SK-N-SH treated with all-trans-retinoic acid at 6 μM for 48 hours (cell line): ENCODE data around the gene SURF6.

Source experiments
- ATAC-seq: fragments of 200-7000 bp; cut with Tn5 transposase; 3 replicates; pipeline ENCODE4 v1.9.1; 2020; ENCODE audit warnings: mild to moderate bottlenecking, moderate library complexity
- BACH2 ChIP-seq: fragments of 250-450 bp; sonication (Bioruptor Pico); IDR thresholded peaks from 2 replicates; pipeline ENCODE4 v1.9.0; 2021; ENCODE audit warnings: mild to moderate bottlenecking, borderline replicate concordance
- CSDC2 ChIP-seq: fragments of 250-450 bp; sonication (Bioruptor Pico); IDR thresholded peaks from 2 replicates; pipeline ENCODE4 v1.5.0; 2020; ENCODE audit warnings: mild to moderate bottlenecking, moderate library complexity
- ESRRG ChIP-seq: fragments of 250-450 bp; sonication (Bioruptor Pico); IDR thresholded peaks from 2 replicates; pipeline ENCODE4 v1.6.1; 2021; ENCODE audit warnings: mild to moderate bottlenecking
- GLIS3 ChIP-seq: fragments of 250-450 bp; sonication (Bioruptor Pico); IDR thresholded peaks from 2 replicates; pipeline ENCODE4 v1.5.0; 2020; ENCODE audit warnings: mild to moderate bottlenecking, moderate library complexity
- ISL1 ChIP-seq: fragments of 250-450 bp; sonication (Bioruptor Pico); IDR thresholded peaks from 2 replicates; pipeline ENCODE4 v2.1.2; 2022; ENCODE audit warnings: mild to moderate bottlenecking, moderate library complexity
- OSR1 ChIP-seq: fragments of 250-450 bp; sonication (Bioruptor Pico); IDR thresholded peaks from 2 replicates; pipeline ENCODE4 v1.8.0; 2022; ENCODE audit warnings: moderate library complexity, mild to moderate bottlenecking, inconsistent platforms
- PPARA ChIP-seq: fragments of 250-450 bp; sonication (Bioruptor Pico); IDR thresholded peaks from 2 replicates; pipeline ENCODE4 v1.5.0; 2020; ENCODE audit warnings: mild to moderate bottlenecking, borderline replicate concordance
- RARB ChIP-seq: fragments of 250-450 bp; sonication (Bioruptor Pico); IDR thresholded peaks from 2 replicates; pipeline ENCODE4 v1.8.0; 2021; ENCODE audit warnings: mild to moderate bottlenecking, moderate library complexity
- SNAI2 ChIP-seq: fragments of 250-450 bp; sonication (Bioruptor Pico); IDR thresholded peaks from 2 replicates; pipeline ENCODE4 v1.5.0; 2020; ENCODE audit warnings: mild to moderate bottlenecking, moderate library complexity
- TCF4 ChIP-seq: fragments of 250-450 bp; sonication (Bioruptor Pico); IDR thresholded peaks from 2 replicates; pipeline ENCODE4 v1.8.0; 2021; ENCODE audit warnings: mild to moderate bottlenecking, moderate library complexity, borderline replicate concordance
- TOX ChIP-seq: fragments of 250-450 bp; sonication (Bioruptor Pico); IDR thresholded peaks from 2 replicates; pipeline ENCODE4 v1.8.0; 2021; ENCODE audit warnings: mild to moderate bottlenecking, moderate library complexity, borderline replicate concordance
- TSHZ2 ChIP-seq: fragments of 250-450 bp; sonication (Bioruptor Pico); IDR thresholded peaks from 2 replicates; pipeline ENCODE4 v1.5.0; 2020; ENCODE audit warnings: mild to moderate bottlenecking, moderate library complexity
- ZC3H10 ChIP-seq: fragments of 250-450 bp; sonication (Bioruptor Pico); IDR thresholded peaks from 2 replicates; pipeline ENCODE4 v1.5.1; 2021; ENCODE audit warnings: mild to moderate bottlenecking, moderate library complexity
- ZFP3 ChIP-seq: fragments of 250-450 bp; sonication (Bioruptor Pico); IDR thresholded peaks from 2 replicates; pipeline ENCODE4 v1.5.0; 2020; ENCODE audit warnings: mild to moderate bottlenecking, moderate library complexity
- ZFP30 ChIP-seq: fragments of 450-650 bp; formaldehyde crosslinking; IDR thresholded peaks from 2 replicates; pipeline ENCODE4 v1.5.0; 2022; ENCODE audit warnings: mild to moderate bottlenecking, moderate library complexity
- ZNF565 ChIP-seq: fragments of 450-650 bp; formaldehyde crosslinking; conservative IDR thresholded peaks from 2 replicates; pipeline ENCODE4 v1.5.0; 2020; ENCODE audit warnings: low read depth, mild to moderate bottlenecking, moderate library complexity
- ZNF70 ChIP-seq: fragments of 450-650 bp; formaldehyde crosslinking; IDR thresholded peaks from 2 replicates; pipeline ENCODE4 v1.5.0; 2020; ENCODE audit warnings: mild to moderate bottlenecking, moderate library complexity
- ZNF8 ChIP-seq: fragments of 450-650 bp; formaldehyde crosslinking; IDR thresholded peaks from 2 replicates; pipeline ENCODE4 v1.5.0; 2020; ENCODE audit warnings: mild to moderate bottlenecking, moderate library complexity
- TF ChIP-seq, protein P1 (sequence below): fragments of 250-450 bp; sonication (Bioruptor Pico); IDR thresholded peaks from 2 replicates; pipeline ENCODE4 v1.8.0; 2020; ENCODE audit warnings: mild to moderate bottlenecking, moderate library complexity, borderline replicate concordance
- TF ChIP-seq, protein P2 (sequence below): fragments of 250-450 bp; sonication (Bioruptor Pico); IDR thresholded peaks from 2 replicates; pipeline ENCODE4 v1.5.1; 2020; ENCODE audit warnings: low read depth, mild to moderate bottlenecking, moderate library complexity
- TF ChIP-seq, protein P3 (sequence below): fragments of 250-450 bp; sonication (Bioruptor Pico); IDR thresholded peaks from 2 replicates; pipeline ENCODE4 v1.5.1; 2021; ENCODE audit warnings: mild to moderate bottlenecking, moderate library complexity

The SURF6 gene

GRCh38 chr9:133347985-133348717 lies 12.2 kb upstream of the SURF6 start, which contains the start of the genes MED22 and RPL7A:
Gene MED22, minus strand, starts transcription at chr9:133348131. Its CDS starts 1,469 bp downstream, at chr9:133346662.
Gene RPL7A, plus strand, starts transcription at chr9:133348218. Its CDS starts 26 bp downstream, at chr9:133348244.
- TF ChIP-seq TSHZ2 (0 out of 2 replicates have a peak, but pooled peaks have one; percentile 17), TCF4 (CRISPR knock-in tag) (no peak), SNAI2 (CRISPR knock-in tag) (no peak)
- peak; percentile 83 for ATAC-seq

- no peak for TF ChIP-seq TCF4 (CRISPR knock-in tag)
- TF ChIP-seq PPARA (CRISPR knock-in tag), result no peak
- TF ChIP-seq CSDC2, result no peak
- TF ChIP-seq BACH2 (CRISPR knock-in tag), result no peak
- no peak for TF ChIP-seq ZNF8
- no peak for TF ChIP-seq ZNF70 (CRISPR knock-in tag)
- no peak for TF ChIP-seq OSR1 (CRISPR knock-in tag)
- TF ChIP-seq ESRRG (CRISPR knock-in tag), result no peak
- no peak for TF ChIP-seq ZFP3
- TF ChIP-seq GLIS3 (CRISPR knock-in tag), result no peak
- TF ChIP-seq ISL1 (CRISPR knock-in tag), result no peak
- TF ChIP-seq, protein P1, sequence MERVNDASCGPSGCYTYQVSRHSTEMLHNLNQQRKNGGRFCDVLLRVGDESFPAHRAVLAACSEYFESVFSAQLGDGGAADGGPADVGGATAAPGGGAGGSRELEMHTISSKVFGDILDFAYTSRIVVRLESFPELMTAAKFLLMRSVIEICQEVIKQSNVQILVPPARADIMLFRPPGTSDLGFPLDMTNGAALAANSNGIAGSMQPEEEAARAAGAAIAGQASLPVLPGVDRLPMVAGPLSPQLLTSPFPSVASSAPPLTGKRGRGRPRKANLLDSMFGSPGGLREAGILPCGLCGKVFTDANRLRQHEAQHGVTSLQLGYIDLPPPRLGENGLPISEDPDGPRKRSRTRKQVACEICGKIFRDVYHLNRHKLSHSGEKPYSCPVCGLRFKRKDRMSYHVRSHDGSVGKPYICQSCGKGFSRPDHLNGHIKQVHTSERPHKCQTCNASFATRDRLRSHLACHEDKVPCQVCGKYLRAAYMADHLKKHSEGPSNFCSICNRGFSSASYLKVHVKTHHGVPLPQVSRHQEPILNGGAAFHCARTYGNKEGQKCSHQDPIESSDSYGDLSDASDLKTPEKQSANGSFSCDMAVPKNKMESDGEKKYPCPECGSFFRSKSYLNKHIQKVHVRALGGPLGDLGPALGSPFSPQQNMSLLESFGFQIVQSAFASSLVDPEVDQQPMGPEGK, result no peak
- no peak for TF ChIP-seq RARB (CRISPR knock-in tag)
- TF ChIP-seq, protein P2, sequence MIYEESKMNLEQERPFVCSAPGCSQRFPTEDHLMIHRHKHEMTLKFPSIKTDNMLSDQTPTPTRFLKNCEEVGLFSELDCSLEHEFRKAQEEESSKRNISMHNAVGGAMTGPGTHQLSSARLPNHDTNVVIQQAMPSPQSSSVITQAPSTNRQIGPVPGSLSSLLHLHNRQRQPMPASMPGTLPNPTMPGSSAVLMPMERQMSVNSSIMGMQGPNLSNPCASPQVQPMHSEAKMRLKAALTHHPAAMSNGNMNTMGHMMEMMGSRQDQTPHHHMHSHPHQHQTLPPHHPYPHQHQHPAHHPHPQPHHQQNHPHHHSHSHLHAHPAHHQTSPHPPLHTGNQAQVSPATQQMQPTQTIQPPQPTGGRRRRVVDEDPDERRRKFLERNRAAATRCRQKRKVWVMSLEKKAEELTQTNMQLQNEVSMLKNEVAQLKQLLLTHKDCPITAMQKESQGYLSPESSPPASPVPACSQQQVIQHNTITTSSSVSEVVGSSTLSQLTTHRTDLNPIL (CRISPR knock-in tag), result no peak
- no peak for TF ChIP-seq ZNF565 (CRISPR knock-in tag)
- no peak for TF ChIP-seq ZFP30 (CRISPR knock-in tag)
- TF ChIP-seq, protein P3, sequence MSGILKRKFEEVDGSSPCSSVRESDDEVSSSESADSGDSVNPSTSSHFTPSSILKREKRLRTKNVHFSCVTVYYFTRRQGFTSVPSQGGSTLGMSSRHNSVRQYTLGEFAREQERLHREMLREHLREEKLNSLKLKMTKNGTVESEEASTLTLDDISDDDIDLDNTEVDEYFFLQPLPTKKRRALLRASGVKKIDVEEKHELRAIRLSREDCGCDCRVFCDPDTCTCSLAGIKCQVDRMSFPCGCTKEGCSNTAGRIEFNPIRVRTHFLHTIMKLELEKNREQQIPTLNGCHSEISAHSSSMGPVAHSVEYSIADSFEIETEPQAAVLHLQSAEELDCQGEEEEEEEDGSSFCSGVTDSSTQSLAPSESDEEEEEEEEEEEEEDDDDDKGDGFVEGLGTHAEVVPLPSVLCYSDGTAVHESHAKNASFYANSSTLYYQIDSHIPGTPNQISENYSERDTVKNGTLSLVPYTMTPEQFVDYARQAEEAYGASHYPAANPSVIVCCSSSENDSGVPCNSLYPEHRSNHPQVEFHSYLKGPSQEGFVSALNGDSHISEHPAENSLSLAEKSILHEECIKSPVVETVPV (CRISPR knock-in tag), result no peak
- peak; percentile 73 for ATAC-seq
Measured at GRCh38 chr9:133347515-133347984, 11.6 kb upstream of the SURF6 start.

GRCh38 chr9:133346021-133346785 lies 10.2 kb upstream of the SURF6 start:
- ATAC-seq, result no peak
- no peak for TF ChIP-seq TSHZ2
- no peak for TF ChIP-seq SNAI2 (CRISPR knock-in tag)
- TF ChIP-seq, protein P3 (CRISPR knock-in tag), result no peak
- no peak for TF ChIP-seq CSDC2
- no peak for TF ChIP-seq PPARA (CRISPR knock-in tag)
- TF ChIP-seq ZC3H10 (CRISPR knock-in tag), result no peak
- TF ChIP-seq TOX (CRISPR knock-in tag), result no peak
- TF ChIP-seq BACH2 (CRISPR knock-in tag), result no peak
- TF ChIP-seq ISL1 (CRISPR knock-in tag), result no peak
